Neutrophil (primary cell): ENCODE results near the gene SLC25A42.
"Not testable (repeated sequence)": the region's sequence is repeated elsewhere in the genome, so short reads cannot be mapped to it uniquely, and the experiment has no call there.

Experiments
- H3K27ac ChIP-seq: fragments of 200-600 bp; sonication (generic); 2 replicates; pipeline ENCODE4 v1.5.1; 2016; ENCODE audit warnings: mild to moderate bottlenecking, moderate library complexity
- H3K27me3 ChIP-seq: fragments of 200-600 bp; sonication (generic); 2 replicates; pipeline ENCODE4 v1.6.0; 2016; ENCODE audit warnings: mild to moderate bottlenecking
- H3K36me3 ChIP-seq: fragments of 200-600 bp; sonication (generic); 2 replicates; pipeline ENCODE4 v1.5.1; 2017
- H3K4me1 ChIP-seq, 2 experiments: fragments of 200-600 bp in 1 of 2; sonication (generic) in 1 of 2; 1 replicate in 1 of 2; 2 replicates in 1 of 2; pipeline versions ENCODE4 v1.5.1 to v1.6.1; 2013 to 2016; ENCODE audit warnings: low read depth in 1 of 2, low read length in 1 of 2, mild to moderate bottlenecking in 1 of 2, moderate library complexity in 1 of 2; ENCODE audit not compliant: control insufficient read depth in 1 of 2, insufficient read depth in 1 of 2
- H3K4me3 ChIP-seq, 2 experiments: fragments of 200-600 bp in 1 of 2; sonication (generic) in 1 of 2; 1 replicate in 1 of 2; 2 replicates in 1 of 2; pipeline ENCODE4 v1.5.1; 2013 to 2016; ENCODE audit warnings: low read depth in 1 of 2, low read length in 1 of 2, mild to moderate bottlenecking in 1 of 2, moderate library complexity in 1 of 2
- H3K9me3 ChIP-seq: fragments of 200-600 bp; sonication (generic); 2 replicates; pipeline ENCODE4 v1.5.1; 2016
- CTCF ChIP-seq: fragments of 200-600 bp; sonication (generic); IDR thresholded peaks from 2 replicates; pipeline ENCODE4 v1.5.1; 2016; ENCODE audit warnings: antibody characterized with exemption

Gene SLC25A42

GRCh38 chr19:19103167-19103566 lies 39.4 kb downstream of the SLC25A42 start:
- Histone ChIP-seq H3K4me1 (no peaks in the 10 kb centered on the region), H3K27me3 (no peaks in the 10 kb centered on the region), H3K36me3 (peaks cover 8% of the 10 kb centered on the region), H3K27ac (no peak overlapping the region), H3K9me3 (no peaks in the 10 kb centered on the region), H3K4me3 (no peak overlapping the region)
- TF ChIP-seq CTCF: no peak

GRCh38 chr19:19105365-19106055 lies 41.7 kb downstream of the SLC25A42 start:
- H3K4me3 ChIP-seq: no peak overlapping the region
- H3K9me3 ChIP-seq: no peaks in the 10 kb centered on the region
- H3K27me3 ChIP-seq: peaks cover 6% of the 10 kb centered on the region
- no peak overlapping the region for H3K27ac ChIP-seq
- peaks cover 0 to 1% of the 10 kb centered on the region in 2 experiments for H3K4me1 ChIP-seq
- TF ChIP-seq CTCF: no peak
- peaks cover 6% of the 10 kb centered on the region for H3K36me3 ChIP-seq

- H3K9me3 ChIP-seq: no peaks in the 10 kb centered on the region
- no peak for TF ChIP-seq CTCF
- peaks cover under 1% of the 10 kb centered on the region for H3K36me3 ChIP-seq
- H3K27ac ChIP-seq: no peak overlapping the region
- peaks cover 0 to 5% of the 10 kb centered on the region in 2 experiments for H3K4me1 ChIP-seq
- H3K4me3 ChIP-seq: no peak overlapping the region
- peaks cover 10% of the 10 kb centered on the region for H3K27me3 ChIP-seq
These were observed 42.3 kb downstream of the SLC25A42 start for GRCh38 chr19:19106056-19106551.

- H3K27me3 ChIP-seq: peaks cover 10% of the 10 kb centered on the region
- H3K4me1 ChIP-seq, H3K27ac ChIP-seq, H3K4me3 ChIP-seq, H3K36me3 ChIP-seq, H3K9me3 ChIP-seq: not testable (repeated sequence)
These were observed 43.1 kb downstream of the SLC25A42 start for GRCh38 chr19:19106938-19107337.

- Histone ChIP-seq H3K36me3 (no peaks in the 10 kb centered on the region), H3K4me1 (peaks cover 0 to 5% of the 10 kb centered on the region in 2 experiments)
- TF ChIP-seq CTCF: no peak
These were observed 43.9 kb downstream of the SLC25A42 start for GRCh38 chr19:19107654-19108053.

GRCh38 chr19:19109601-19110000 lies 45.8 kb downstream of the SLC25A42 start:
- Histone ChIP-seq H3K27me3 (peaks cover 10% of the 10 kb centered on the region), H3K4me3 (no peak overlapping the region), H3K4me1 (peaks cover 0 to 5% of the 10 kb centered on the region in 2 experiments), H3K36me3 (no peaks in the 10 kb centered on the region), H3K9me3 (no peaks in the 10 kb centered on the region), H3K27ac (no peak overlapping the region)
- TF ChIP-seq CTCF: no peak

More at GRCh38 chr19:19107654-19108053, 43.9 kb downstream of the SLC25A42 start:
- H3K27ac ChIP-seq: no peak overlapping the region
- H3K9me3 ChIP-seq: no peaks in the 10 kb centered on the region
- no peak overlapping the region for H3K4me3 ChIP-seq
- H3K27me3 ChIP-seq: peaks cover 10% of the 10 kb centered on the region
